ENCODE data around the gene CRYGA. TPM values are rescaled to one million over a fixed set of nuclear protein-coding genes. Genes with fewer than 3 reads are reported as not detected.

Gene CRYGA
- total RNA-seq, 1 donor, result not detected

GRCh38 chr2:208192611-208193236 lies 29.3 kb upstream of the CRYGA start:
- TF ChIP-seq CTCF (IDR thresholded peaks at IDR 0.05; ENCODE audit: insufficient read depth, low read length), result no peak
- no peak for DNase-seq (ENCODE audit: low read depth)
- no peak overlapping the region for H3K4me3 ChIP-seq (ENCODE audit: low read depth, low read length)

DNA sequence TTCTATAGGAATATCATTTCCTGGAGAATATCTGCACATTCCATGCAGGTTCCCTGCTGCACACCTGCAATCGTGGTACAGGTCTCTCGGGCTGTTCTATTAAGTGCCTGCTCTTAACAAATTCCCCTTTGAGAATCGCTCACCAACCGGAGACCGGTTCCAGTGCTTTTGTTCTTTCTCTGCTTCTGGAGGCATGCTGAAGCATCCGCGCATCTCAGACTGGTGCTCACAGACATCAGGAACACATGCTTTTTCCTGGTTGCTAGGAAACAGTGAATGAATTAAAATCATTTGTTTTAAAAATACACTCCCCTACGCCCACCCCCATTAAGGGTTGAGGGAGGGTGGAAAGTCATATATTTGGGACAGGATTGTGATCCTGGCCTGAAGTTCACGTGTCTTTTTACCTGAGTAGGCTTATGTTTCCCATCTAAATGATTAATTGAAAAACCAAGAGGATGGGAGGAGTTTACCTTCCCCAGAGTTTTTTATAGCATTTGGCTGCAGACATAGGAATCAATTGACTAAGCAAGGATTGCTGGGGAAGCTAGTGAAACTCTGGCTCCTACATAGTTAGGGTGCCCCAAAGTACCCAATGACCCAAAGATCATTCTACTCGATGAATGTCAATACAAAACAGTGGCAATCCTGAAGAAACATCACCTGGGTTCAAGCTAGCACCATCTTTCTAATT lies 26.6 kb upstream of the CRYGA start, which contains the start of gene C2orf80:
TSS of gene C2orf80 (minus strand) at position 221 of the 694 bp plus-strand sequence. CDS start 3,044 bp downstream, outside the sequence.
- TF ChIP-seq CTCF (IDR thresholded peaks at IDR 0.05; ENCODE audit: insufficient read depth, low read length), result no peak
- H3K4me3 ChIP-seq (ENCODE audit: low read depth, low read length), result no peak within 1 kb of the TSS
- DNase-seq (ENCODE audit: low read depth), result no peak

- no peak for TF ChIP-seq CTCF (IDR thresholded peaks at IDR 0.05; ENCODE audit: insufficient read depth, low read length)
- H3K4me3 ChIP-seq (ENCODE audit: low read depth, low read length), result no peak overlapping the region
- no peak for DNase-seq (ENCODE audit: low read depth)
Observed at GRCh38 chr2:208189069-208189809, 25.9 kb upstream of the CRYGA start.

GRCh38 chr2:208186893-208187292 lies 23.5 kb upstream of the CRYGA start:
- DNase-seq (ENCODE audit: low read depth), result no peak
- H3K4me3 ChIP-seq (ENCODE audit: low read depth, low read length), result no peak overlapping the region
- TF ChIP-seq CTCF (IDR thresholded peaks at IDR 0.05; ENCODE audit: insufficient read depth, low read length), result no peak

GRCh38 chr2:208186465-208186864 lies 23.1 kb upstream of the CRYGA start:
- no peak for TF ChIP-seq CTCF (IDR thresholded peaks at IDR 0.05; ENCODE audit: insufficient read depth, low read length)
- no peak for DNase-seq (ENCODE audit: low read depth)
- no peak overlapping the region for H3K4me3 ChIP-seq (ENCODE audit: low read depth, low read length)

DNA sequence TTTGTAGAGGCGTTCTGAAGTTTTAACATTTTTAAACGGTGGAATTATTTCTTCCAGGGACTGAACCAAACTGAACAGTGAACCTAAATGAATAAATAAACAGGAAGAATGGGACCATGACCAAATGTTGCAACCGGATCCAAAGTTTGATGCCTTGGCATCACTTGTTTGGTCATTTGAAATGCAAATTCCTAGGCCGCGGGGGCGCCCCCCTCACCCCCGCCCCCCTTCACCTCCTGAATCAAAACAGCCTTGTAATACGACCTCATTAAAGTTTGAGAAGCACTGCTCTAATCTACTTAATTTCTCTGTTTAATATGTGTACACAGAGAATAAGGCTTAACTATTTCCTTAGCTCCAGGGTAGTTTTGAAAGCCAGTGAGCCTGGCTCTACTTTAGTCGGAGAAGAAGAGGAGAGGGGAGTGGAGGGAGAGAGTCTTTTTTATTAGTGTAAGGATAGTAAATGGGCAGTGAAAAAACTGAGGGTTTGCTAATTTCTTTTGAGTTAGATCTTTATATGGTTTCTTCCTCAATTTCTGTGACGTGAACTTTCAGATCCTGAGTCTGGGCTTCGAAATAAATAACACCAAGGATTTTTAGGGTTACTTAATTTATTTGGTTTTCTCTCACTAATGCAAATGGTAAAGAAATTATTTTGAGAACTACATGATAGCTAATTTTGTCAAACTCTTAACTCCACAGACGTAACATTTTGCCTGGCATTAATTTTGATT lies 20.8 kb upstream of the CRYGA start:
- no peak overlapping the region for H3K4me3 ChIP-seq (ENCODE audit: low read depth, low read length)
- DNase-seq (ENCODE audit: low read depth), result no peak
- TF ChIP-seq CTCF (IDR thresholded peaks at IDR 0.05; ENCODE audit: insufficient read depth, low read length), result no peak

Data from fibroblast of the aortic adventitia (primary cell).